ENCODE measurements around the gene TRMT2A.

- TF ChIP-seq CTCF (IDR thresholded peaks at IDR 0.05) (no peak), REST (IDR thresholded peaks at IDR 0.05; ENCODE audit: insufficient read depth in 1 of 2, low read depth in 2 of 2, low read length in 1 of 2) (no peak)
Measured at GRCh38 chr22:20128619-20128901, 11.5 kb upstream of the TRMT2A start.

Measured in Panc1 (cell line).